ENCODE results near the gene ARSD.

GRCh38 chrX:2955281-2955680, 26.1 kb upstream of the ARSD start:
- no peak for TF ChIP-seq MAX (IDR thresholded peaks at IDR 0.05)
- TF ChIP-seq CTCF (IDR thresholded peaks at IDR 0.05; ENCODE audit: control extremely low read depth in 1 of 3, insufficient read depth in 1 of 3, low read depth in 1 of 3, low read length in 3 of 3) = no peak
- TF ChIP-seq ZNF274 (IDR thresholded peaks at IDR 0.05; ENCODE audit: borderline replicate concordance, extremely low read depth, low read length) = no peak
- no peak for TF ChIP-seq JUN (IDR thresholded peaks at IDR 0.05; ENCODE audit: low read depth, low read length)
- TF ChIP-seq SIX5 (IDR thresholded peaks at IDR 0.05; ENCODE audit: low read depth, low read length) = no peak
- no peak for TF ChIP-seq POLR2AphosphoS5 (IDR thresholded peaks at IDR 0.05; ENCODE audit: low read depth, low read length)
- no peak for TF ChIP-seq MAFK (IDR thresholded peaks at IDR 0.05; ENCODE audit: low read depth, low read length)
- TF ChIP-seq SP4 (IDR thresholded peaks at IDR 0.05; ENCODE audit: low read length) = no peak
- TF ChIP-seq CBX5 (IDR thresholded peaks at IDR 0.05; ENCODE audit: low read depth, low read length) = no peak
- TF ChIP-seq EZH2 (IDR thresholded peaks at IDR 0.05; ENCODE audit: low read depth, low read length, severe bottlenecking) = no peak
- no peak for TF ChIP-seq POLR2A (IDR thresholded peaks at IDR 0.05; ENCODE audit: control extremely low read depth in 1 of 2, low read depth in 2 of 2, low read length in 2 of 2)
- no peak for TF ChIP-seq ASH2L (IDR thresholded peaks at IDR 0.05; ENCODE audit: low read length)
